SK-N-SH (cell line): ENCODE results near the gene PRDM11.

Experiments used
- ELF1 ChIP-seq: IDR thresholded peaks from 2 replicates; pipeline ENCODE4 v1.4.0; 2012
- MEF2A ChIP-seq: IDR thresholded peaks from 2 replicates; pipeline ENCODE4 v1.4.0; 2012; ENCODE audit warnings: low read depth, borderline replicate concordance
- POLR2AphosphoS5 ChIP-seq: IDR thresholded peaks from 2 replicates; pipeline ENCODE4 v1.6.1; 2012; ENCODE audit warnings: low read depth, low read length
- TAF1 ChIP-seq: IDR thresholded peaks from 2 replicates; pipeline ENCODE4 v1.6.1; 2012; ENCODE audit warnings: low read depth, mild to moderate bottlenecking, low read length, moderate library complexity, borderline replicate concordance
- TF ChIP-seq, protein P1 (sequence below): fragments of 200-600 bp; sonication (generic); IDR thresholded peaks from 2 replicates; pipeline ENCODE4 v1.6.1; 2017; ENCODE audit warnings: antibody characterized with exemption, mild to moderate bottlenecking, moderate library complexity
- TF ChIP-seq, protein P2 (sequence below): IDR thresholded peaks from 2 replicates; pipeline ENCODE4 v1.4.0; 2012; ENCODE audit warnings: low read depth, borderline replicate concordance
- TF ChIP-seq, protein P3 (sequence below): IDR thresholded peaks from 2 replicates; pipeline ENCODE4 v1.6.1; 2012; ENCODE audit warnings: mild to moderate bottlenecking, low read depth, low read length, moderate library complexity
- TF ChIP-seq, protein P4 (sequence below): IDR thresholded peaks from 2 replicates; pipeline ENCODE4 v1.4.0; 2012; ENCODE audit warnings: low read depth

DNA sequence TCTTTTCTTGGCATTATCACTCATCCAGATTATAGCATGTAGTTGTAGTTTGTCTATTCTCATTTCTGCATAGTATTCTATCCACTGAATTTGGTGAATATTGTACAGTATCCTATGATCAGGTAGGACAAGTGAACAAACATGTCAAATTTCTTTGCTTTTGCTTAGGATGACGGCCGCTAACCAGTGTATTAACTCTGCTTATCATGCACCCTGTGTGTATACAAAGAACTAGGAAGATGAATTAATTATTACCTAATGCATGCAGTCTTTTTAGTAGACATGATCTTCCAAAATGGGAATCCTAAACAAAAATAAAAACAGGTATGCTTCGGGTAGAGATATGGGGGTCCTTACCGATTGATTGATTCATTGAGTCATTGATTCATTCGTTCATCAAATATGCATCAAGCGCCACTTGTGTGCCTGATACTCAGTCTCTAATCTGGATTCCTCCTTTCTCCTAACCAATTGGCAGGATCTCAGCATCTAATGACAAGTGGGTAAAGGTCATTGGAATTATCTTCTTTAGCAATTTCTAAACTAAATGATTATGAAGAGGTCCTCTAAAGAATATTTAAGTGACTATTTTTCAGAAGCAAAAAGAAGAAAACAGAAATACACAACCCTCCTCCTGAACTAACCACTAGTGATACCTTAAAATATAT, 27.9 kb downstream of the PRDM11 start:
- TF ChIP-seq, protein P1, sequence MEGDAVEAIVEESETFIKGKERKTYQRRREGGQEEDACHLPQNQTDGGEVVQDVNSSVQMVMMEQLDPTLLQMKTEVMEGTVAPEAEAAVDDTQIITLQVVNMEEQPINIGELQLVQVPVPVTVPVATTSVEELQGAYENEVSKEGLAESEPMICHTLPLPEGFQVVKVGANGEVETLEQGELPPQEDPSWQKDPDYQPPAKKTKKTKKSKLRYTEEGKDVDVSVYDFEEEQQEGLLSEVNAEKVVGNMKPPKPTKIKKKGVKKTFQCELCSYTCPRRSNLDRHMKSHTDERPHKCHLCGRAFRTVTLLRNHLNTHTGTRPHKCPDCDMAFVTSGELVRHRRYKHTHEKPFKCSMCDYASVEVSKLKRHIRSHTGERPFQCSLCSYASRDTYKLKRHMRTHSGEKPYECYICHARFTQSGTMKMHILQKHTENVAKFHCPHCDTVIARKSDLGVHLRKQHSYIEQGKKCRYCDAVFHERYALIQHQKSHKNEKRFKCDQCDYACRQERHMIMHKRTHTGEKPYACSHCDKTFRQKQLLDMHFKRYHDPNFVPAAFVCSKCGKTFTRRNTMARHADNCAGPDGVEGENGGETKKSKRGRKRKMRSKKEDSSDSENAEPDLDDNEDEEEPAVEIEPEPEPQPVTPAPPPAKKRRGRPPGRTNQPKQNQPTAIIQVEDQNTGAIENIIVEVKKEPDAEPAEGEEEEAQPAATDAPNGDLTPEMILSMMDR = no peak
- TF ChIP-seq MEF2A (no peak), ELF1 (no peak), POLR2AphosphoS5 (no peak), TAF1 (no peak)
- TF ChIP-seq, protein P2, sequence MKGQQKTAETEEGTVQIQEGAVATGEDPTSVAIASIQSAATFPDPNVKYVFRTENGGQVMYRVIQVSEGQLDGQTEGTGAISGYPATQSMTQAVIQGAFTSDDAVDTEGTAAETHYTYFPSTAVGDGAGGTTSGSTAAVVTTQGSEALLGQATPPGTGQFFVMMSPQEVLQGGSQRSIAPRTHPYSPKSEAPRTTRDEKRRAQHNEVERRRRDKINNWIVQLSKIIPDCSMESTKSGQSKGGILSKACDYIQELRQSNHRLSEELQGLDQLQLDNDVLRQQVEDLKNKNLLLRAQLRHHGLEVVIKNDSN = no peak
- TF ChIP-seq, protein P3, sequence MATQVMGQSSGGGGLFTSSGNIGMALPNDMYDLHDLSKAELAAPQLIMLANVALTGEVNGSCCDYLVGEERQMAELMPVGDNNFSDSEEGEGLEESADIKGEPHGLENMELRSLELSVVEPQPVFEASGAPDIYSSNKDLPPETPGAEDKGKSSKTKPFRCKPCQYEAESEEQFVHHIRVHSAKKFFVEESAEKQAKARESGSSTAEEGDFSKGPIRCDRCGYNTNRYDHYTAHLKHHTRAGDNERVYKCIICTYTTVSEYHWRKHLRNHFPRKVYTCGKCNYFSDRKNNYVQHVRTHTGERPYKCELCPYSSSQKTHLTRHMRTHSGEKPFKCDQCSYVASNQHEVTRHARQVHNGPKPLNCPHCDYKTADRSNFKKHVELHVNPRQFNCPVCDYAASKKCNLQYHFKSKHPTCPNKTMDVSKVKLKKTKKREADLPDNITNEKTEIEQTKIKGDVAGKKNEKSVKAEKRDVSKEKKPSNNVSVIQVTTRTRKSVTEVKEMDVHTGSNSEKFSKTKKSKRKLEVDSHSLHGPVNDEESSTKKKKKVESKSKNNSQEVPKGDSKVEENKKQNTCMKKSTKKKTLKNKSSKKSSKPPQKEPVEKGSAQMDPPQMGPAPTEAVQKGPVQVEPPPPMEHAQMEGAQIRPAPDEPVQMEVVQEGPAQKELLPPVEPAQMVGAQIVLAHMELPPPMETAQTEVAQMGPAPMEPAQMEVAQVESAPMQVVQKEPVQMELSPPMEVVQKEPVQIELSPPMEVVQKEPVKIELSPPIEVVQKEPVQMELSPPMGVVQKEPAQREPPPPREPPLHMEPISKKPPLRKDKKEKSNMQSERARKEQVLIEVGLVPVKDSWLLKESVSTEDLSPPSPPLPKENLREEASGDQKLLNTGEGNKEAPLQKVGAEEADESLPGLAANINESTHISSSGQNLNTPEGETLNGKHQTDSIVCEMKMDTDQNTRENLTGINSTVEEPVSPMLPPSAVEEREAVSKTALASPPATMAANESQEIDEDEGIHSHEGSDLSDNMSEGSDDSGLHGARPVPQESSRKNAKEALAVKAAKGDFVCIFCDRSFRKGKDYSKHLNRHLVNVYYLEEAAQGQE = no peak
- TF ChIP-seq, protein P4, sequence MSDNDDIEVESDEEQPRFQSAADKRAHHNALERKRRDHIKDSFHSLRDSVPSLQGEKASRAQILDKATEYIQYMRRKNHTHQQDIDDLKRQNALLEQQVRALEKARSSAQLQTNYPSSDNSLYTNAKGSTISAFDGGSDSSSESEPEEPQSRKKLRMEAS = no peak
